Measurements from ENCODE around the gene TAF3.

DNA sequence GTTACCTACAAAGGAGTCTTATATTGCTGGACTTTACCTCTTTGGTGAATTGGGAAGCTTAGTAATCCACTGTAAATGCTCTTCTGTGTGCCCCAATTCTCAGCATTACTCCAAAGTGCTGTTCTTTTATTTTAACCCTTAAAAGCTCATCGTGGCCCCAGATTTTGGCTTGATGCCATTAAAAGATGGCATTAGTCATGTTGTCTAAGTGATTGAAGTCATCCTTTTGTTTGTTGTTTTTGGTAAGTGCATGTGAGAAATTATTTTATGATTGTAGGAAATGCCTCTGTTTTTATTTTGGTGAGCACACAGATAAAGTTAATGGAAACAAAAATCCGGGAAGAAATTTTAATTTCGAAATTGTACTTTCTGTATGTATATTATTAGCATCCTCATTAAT, 153.6 kb downstream of the TAF3 start:
- TF ChIP-seq EZH2phosphoT487 (IDR thresholded peaks at IDR 0.05; ENCODE audit: low read length) (no peak), EZH2 (optimal IDR thresholded peaks at IDR 0.05; ENCODE audit: low read depth, low read length) (no peak)
- TF ChIP-seq, protein P1, sequence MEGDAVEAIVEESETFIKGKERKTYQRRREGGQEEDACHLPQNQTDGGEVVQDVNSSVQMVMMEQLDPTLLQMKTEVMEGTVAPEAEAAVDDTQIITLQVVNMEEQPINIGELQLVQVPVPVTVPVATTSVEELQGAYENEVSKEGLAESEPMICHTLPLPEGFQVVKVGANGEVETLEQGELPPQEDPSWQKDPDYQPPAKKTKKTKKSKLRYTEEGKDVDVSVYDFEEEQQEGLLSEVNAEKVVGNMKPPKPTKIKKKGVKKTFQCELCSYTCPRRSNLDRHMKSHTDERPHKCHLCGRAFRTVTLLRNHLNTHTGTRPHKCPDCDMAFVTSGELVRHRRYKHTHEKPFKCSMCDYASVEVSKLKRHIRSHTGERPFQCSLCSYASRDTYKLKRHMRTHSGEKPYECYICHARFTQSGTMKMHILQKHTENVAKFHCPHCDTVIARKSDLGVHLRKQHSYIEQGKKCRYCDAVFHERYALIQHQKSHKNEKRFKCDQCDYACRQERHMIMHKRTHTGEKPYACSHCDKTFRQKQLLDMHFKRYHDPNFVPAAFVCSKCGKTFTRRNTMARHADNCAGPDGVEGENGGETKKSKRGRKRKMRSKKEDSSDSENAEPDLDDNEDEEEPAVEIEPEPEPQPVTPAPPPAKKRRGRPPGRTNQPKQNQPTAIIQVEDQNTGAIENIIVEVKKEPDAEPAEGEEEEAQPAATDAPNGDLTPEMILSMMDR (IDR thresholded peaks at IDR 0.05; ENCODE audit: low read length): no peak
